B cell (primary cell): ENCODE data around the gene ZNF354C. TPM values are rescaled to one million over a fixed set of nuclear protein-coding genes. Genes with fewer than 3 reads are reported as not detected.

Experiments
- ATAC-seq: fragments of 200-7000 bp; cut with Tn5 transposase; one replicate; pipeline ENCODE4 v1.10.0; 2021; ENCODE audit warnings: low read depth, mild to moderate bottlenecking, moderate number of reproducible peaks, moderate library complexity
- CTCF ChIA-PET: fragments of 350-600 bp; sonication (Branson Sonifier 250); formaldehyde crosslinking; loops from one replicate; lab custom pipeline; 2021; ENCODE audit warnings: antibody characterized with exemption, inconsistent platforms; lab: Charles Lee
- POLR2A ChIA-PET: fragments of 350-600 bp; sonication (Branson Sonifier 250); formaldehyde crosslinking; loops from one replicate; lab custom pipeline; 2021; ENCODE audit warnings: antibody characterized with exemption; lab: Charles Lee
- DNase-seq: peaks from one replicate; pipeline ENCODE4 v3.0.0; 2013
- H2AFZ ChIP-seq: 2 replicates; pipeline ENCODE4 v1.6.1; 2012; ENCODE audit warnings: mild to moderate bottlenecking, low read depth, low read length; ENCODE audit not compliant: insufficient read depth, poor library complexity, severe bottlenecking
- H3K27ac ChIP-seq, 2 donors: 1 replicate in 1 of 2; 2 replicates in 1 of 2; pipeline ENCODE4 v1.5.1; 2012 to 2013; ENCODE audit warnings: low read length in 2 of 2, mild to moderate bottlenecking in 2 of 2, moderate library complexity in 1 of 2
- H3K27me3 ChIP-seq, 4 experiments: fragments of 200-600 bp in 1 of 4; sonication (generic) in 1 of 4; replicated peaks in 1 of 4; 1 replicate in 2 of 4; 2 replicates in 2 of 4; pipeline versions ENCODE4 v1.6.1 to v1.7.0; 2013 to 2016; ENCODE audit warnings: low read length in 3 of 4, mild to moderate bottlenecking in 2 of 4, mixed read lengths in 1 of 4, moderate library complexity in 1 of 4; ENCODE audit not compliant: insufficient read depth in 4 of 4, control insufficient read depth in 3 of 4; ENCODE audit errors: control extremely low read depth in 1 of 4
- H3K36me3 ChIP-seq, 2 experiments: replicated peaks in 1 of 2; 1 replicate in 1 of 2; 2 replicates in 1 of 2; pipeline versions ENCODE4 v1.6.1 to v1.7.1; 2013; ENCODE audit warnings: low read length in 1 of 2; ENCODE audit not compliant: insufficient read depth in 2 of 2, control insufficient read depth in 1 of 2; ENCODE audit errors: control extremely low read depth in 1 of 2, extremely low read depth in 1 of 2
- H3K4me1 ChIP-seq, 2 donors: fragments of 200-600 bp in 1 of 2; sonication (generic) in 1 of 2; 1 replicate in 1 of 2; 2 replicates in 1 of 2; pipeline versions ENCODE4 v1.5.1 to v1.6.1; 2013 to 2017; ENCODE audit warnings: low read length in 2 of 2; ENCODE audit not compliant: control insufficient read depth in 2 of 2, insufficient read depth in 2 of 2
- H3K4me2 ChIP-seq: replicated peaks from 2 replicates; pipeline ENCODE3; 2012; ENCODE audit warnings: mild to moderate bottlenecking, low read depth, low read length; ENCODE audit not compliant: poor library complexity, severe bottlenecking
- H3K4me3 ChIP-seq, 5 experiments: fragments of 200-600 bp in 1 of 5; sonication (generic) in 1 of 5; 1 replicate in 3 of 5; 2 replicates in 2 of 5; pipeline versions ENCODE4 v1.5.1 to v1.7.0; 2011 to 2016; ENCODE audit warnings: low read length in 4 of 5, mild to moderate bottlenecking in 4 of 5, low read depth in 2 of 5, control low read depth in 1 of 5, moderate library complexity in 1 of 5; ENCODE audit not compliant: insufficient read depth in 1 of 5; ENCODE audit errors: control extremely low read depth in 1 of 5, extremely low read depth in 1 of 5
- H3K79me2 ChIP-seq: fragments of 200-600 bp; sonication (generic); one replicate; pipeline ENCODE4 v1.6.0; 2016; ENCODE audit warnings: low read length; ENCODE audit not compliant: control insufficient read depth, insufficient read depth
- H3K9ac ChIP-seq: fragments of 200-600 bp; sonication (generic); 2 replicates; pipeline ENCODE4 v1.6.1; 2017; ENCODE audit warnings: mild to moderate bottlenecking, low read length, moderate library complexity
- H3K9me3 ChIP-seq, 3 donors: one replicate each; pipeline versions ENCODE4 v1.6.1 to v1.7.1; 2013; ENCODE audit warnings: low read length in 2 of 3; ENCODE audit not compliant: control insufficient read depth in 2 of 3, insufficient read depth in 1 of 3; ENCODE audit errors: control extremely low read depth in 1 of 3
- H4K20me1 ChIP-seq: 2 replicates; pipeline ENCODE4 v1.6.0; 2012; ENCODE audit warnings: mild to moderate bottlenecking, low read length; ENCODE audit not compliant: insufficient read depth, control insufficient read depth, poor library complexity, severe bottlenecking
- H3K27ac Mint-ChIP-seq: one replicate; pipeline ENCODE4 v1.8.0; 2021; ENCODE audit warnings: mixed read lengths
- H3K27me3 Mint-ChIP-seq: one replicate; pipeline ENCODE4 v1.8.0; 2021; ENCODE audit warnings: mixed read lengths
- H3K4me1 Mint-ChIP-seq: one replicate; pipeline ENCODE4 v1.8.0; 2021; ENCODE audit warnings: mixed read lengths
- H3K4me3 Mint-ChIP-seq: one replicate; pipeline ENCODE4 v1.8.0; 2021; ENCODE audit warnings: mixed read lengths
- H3K9me3 Mint-ChIP-seq: one replicate; pipeline ENCODE4 v1.8.0; 2022; ENCODE audit warnings: mixed read lengths; ENCODE audit not compliant: insufficient read depth
- CTCF ChIP-seq: fragments of 200-600 bp; IDR thresholded peaks from one replicate; pipeline ENCODE4 v1.8.0; 2022; ENCODE audit warnings: antibody characterized with exemption, mild to moderate bottlenecking
- EZH2 ChIP-seq: IDR thresholded peaks from 2 replicates; pipeline ENCODE4 v1.6.1; 2012; ENCODE audit warnings: borderline replicate concordance, low read depth, mild to moderate bottlenecking, moderate library complexity, low read length; ENCODE audit not compliant: insufficient read depth, poor library complexity, severe bottlenecking
- WGBS: methylation state at CpG from one replicate; pipeline ENCODE4 v1.1.5; 2013; ENCODE audit warnings: missing lambda C conversion rate; ENCODE audit not compliant: insufficient coverage; 5-methylcytosine and 5-hydroxymethylcytosine counted together
- intact Hi-C: fragments of 100-400 bp; cut with micrococcal nuclease; formaldehyde crosslinking; loops from one replicate; pipeline ENCODE4 v1.10.0; 2022
- polyA plus RNA-seq: library from polyadenylated mRNA; depleted of rRNA; stranded (reverse); fragments of >200 nt; gene quantifications from 2 replicates; pipeline ENCODE4 v1.2.3, GENCODE V29; 2012
- total RNA-seq, 2 donors: library from RNA; stranded (reverse); fragments of 120-200 nt in 1 of 2; gene quantifications; 1 replicate in 1 of 2; 2 replicates in 1 of 2; pipeline versions ENCODE4 v1.2.3 to v1.2.4, GENCODE V29; 2013 to 2022

Gene ZNF354C
- total and polyA plus RNA-seq, 2 donors (not counting 1 experiment from before 2014, with no cell fraction given): 2.2 to 9.5 TPM

- no peaks in the 10 kb centered on the region for H3K4me1 ChIP-seq
- H3K9me3 Mint-ChIP-seq: peaks cover 6% of the 10 kb centered on the region
- no peak overlapping the region for H3K4me3 Mint-ChIP-seq
- CTCF ChIA-PET: no interaction called here
- no peaks in the 10 kb centered on the region for H3K36me3 ChIP-seq
- no peak overlapping the region for H3K9ac ChIP-seq
- TF ChIP-seq CTCF (no peak), EZH2 (no peak)
- no peaks in the 10 kb centered on the region for H3K79me2 ChIP-seq
- no peak for DNase-seq
- 90% methylated on average over 12 of the region's 15 CpGs for WGBS
- H3K4me1 Mint-ChIP-seq: no peaks in the 10 kb centered on the region
- no peak for ATAC-seq
- peaks cover 0 to 82% (median under 1%) of the 10 kb centered on the region in 3 donors for H3K9me3 ChIP-seq
- H3K27me3 ChIP-seq: peaks cover 0 to 2% (median 0%) of the 10 kb centered on the region in 4 experiments
- H3K4me2 ChIP-seq: no peak overlapping the region
- POLR2A ChIA-PET: no interaction called here
- no peak overlapping the region for H3K27ac ChIP-seq
- no peak overlapping the region for H3K4me3 ChIP-seq
- intact Hi-C loops: no loop called here
- no peak overlapping the region for H3K27ac Mint-ChIP-seq
- no peaks in the 10 kb centered on the region for H3K27me3 Mint-ChIP-seq
- H2AFZ ChIP-seq: no peak overlapping the region
- H4K20me1 ChIP-seq: no peaks in the 10 kb centered on the region
These were observed 59.4 kb downstream of the ZNF354C start for GRCh38 chr5:179119415-179120170.

GRCh38 chr5:179120421-179120861 lies 60.3 kb downstream of the ZNF354C start:
- Mint-ChIP-seq H3K27ac (no peak overlapping the region), H3K9me3 (no peaks in the 10 kb centered on the region), H3K27me3 (no peaks in the 10 kb centered on the region), H3K4me1 (no peaks in the 10 kb centered on the region), H3K4me3 (no peak overlapping the region)
- Histone ChIP-seq H3K4me3 (no peak overlapping the region), H3K4me1 (no peaks in the 10 kb centered on the region), H3K9me3 (peaks cover 0 to 82% (median 0%) of the 10 kb centered on the region in 3 donors), H2AFZ (no peak overlapping the region), H3K4me2 (no peak overlapping the region), H3K9ac (no peak overlapping the region), H3K36me3 (no peaks in the 10 kb centered on the region), H4K20me1 (no peaks in the 10 kb centered on the region), H3K27me3 (peaks cover 0 to 2% (median 0%) of the 10 kb centered on the region in 4 experiments), H3K27ac (no peak overlapping the region), H3K79me2 (no peaks in the 10 kb centered on the region)
- ATAC-seq (no peak), DNase-seq (no peak)
- TF ChIP-seq CTCF (no peak), EZH2 (no peak)
- CTCF ChIA-PET: no interaction called here
- POLR2A ChIA-PET: no interaction called here
- intact Hi-C loops: no loop called here
- 93% methylated on average over 35 of the region's 35 CpGs for WGBS
